MM.1S (cell line): Measurements from ENCODE around the gene RGS8.

Experiments
- EZH2 ChIP-seq: fragments of 300-600 bp; sonication (generic); optimal IDR thresholded peaks from 2 replicates; pipeline ENCODE3; 2017; ENCODE audit warnings: low read depth, mild to moderate bottlenecking, antibody characterized with exemption, low read length, mixed read lengths
- TF ChIP-seq, protein P1 (sequence below): fragments of 300-600 bp; sonication (generic); IDR thresholded peaks from 2 replicates; pipeline ENCODE4 v1.5.1; 2016; ENCODE audit warnings: antibody characterized with exemption, low read length, mixed read lengths

DNA sequence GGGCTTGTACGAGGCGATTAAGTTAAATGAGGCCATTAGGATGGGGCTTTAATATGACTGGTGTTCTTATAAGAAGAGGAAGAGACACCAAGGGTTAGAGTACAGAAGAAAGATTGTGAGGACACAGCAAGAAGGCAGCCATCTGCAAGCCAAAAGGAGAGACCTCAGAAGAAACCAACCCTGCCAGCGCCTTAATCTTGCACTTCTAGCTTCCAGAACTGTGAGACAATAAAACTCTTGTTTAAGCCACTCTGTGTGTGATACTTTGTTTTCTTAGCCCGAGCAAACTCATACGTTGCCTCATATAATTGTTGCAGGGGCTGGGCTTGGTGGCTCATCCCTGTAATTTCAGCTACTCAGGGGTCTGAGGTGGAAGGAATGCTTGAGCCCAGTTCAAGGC lies 46.6 kb downstream of the RGS8 start:
- TF ChIP-seq, protein P1, sequence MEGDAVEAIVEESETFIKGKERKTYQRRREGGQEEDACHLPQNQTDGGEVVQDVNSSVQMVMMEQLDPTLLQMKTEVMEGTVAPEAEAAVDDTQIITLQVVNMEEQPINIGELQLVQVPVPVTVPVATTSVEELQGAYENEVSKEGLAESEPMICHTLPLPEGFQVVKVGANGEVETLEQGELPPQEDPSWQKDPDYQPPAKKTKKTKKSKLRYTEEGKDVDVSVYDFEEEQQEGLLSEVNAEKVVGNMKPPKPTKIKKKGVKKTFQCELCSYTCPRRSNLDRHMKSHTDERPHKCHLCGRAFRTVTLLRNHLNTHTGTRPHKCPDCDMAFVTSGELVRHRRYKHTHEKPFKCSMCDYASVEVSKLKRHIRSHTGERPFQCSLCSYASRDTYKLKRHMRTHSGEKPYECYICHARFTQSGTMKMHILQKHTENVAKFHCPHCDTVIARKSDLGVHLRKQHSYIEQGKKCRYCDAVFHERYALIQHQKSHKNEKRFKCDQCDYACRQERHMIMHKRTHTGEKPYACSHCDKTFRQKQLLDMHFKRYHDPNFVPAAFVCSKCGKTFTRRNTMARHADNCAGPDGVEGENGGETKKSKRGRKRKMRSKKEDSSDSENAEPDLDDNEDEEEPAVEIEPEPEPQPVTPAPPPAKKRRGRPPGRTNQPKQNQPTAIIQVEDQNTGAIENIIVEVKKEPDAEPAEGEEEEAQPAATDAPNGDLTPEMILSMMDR, result no peak
- no peak for TF ChIP-seq EZH2
